Cerebellar cortex (tissue), 1 donor: ENCODE data around the gene BARHL2.
A peak's percentile ranks its signal among the peaks of the same experiment; 100 is the strongest.

Experiments used
- DNase-seq: peaks from one replicate; pipeline ENCODE4 v3.0.0-alpha.2; 2015; ENCODE audit warnings: low spot score

The BARHL2 gene

DNA sequence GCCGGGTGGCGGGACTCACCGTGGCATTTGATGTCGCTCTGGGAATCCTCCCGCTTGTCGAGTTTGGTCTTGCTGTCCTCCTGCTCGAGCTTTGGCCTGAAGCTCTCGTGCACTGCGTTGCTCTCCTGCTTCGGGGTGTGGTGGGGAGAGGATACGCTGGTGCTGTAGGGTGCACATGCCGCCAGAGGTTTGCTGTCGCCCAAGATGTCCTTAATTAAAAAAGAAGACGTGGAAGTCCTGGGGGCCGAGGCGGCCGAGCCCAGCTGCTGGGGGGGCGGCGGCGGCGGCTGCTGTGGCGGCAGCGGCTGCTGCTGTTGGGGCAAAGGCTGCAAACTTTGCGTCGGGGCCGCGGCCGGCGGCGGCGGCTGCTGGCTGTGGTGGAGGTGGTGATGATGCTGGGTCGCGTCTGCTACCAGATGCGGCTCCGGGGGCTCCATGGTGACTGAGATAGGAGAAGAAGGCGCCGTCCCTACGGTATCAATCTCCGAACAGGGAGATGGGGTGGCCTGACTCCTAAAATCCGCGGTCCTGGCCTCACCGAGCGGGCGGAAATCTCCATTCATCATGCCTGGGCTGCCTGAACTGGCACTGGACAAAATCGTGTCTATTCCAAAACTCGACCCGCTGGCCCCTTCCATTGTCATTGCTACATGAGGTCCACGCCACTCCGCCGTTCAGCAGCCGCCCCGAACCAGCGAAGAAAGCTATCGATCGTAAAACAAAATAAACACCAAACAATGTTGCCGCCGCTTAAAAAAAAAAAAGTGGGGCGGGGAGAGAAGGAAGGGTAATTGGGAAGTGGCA is at the start of gene BARHL2:
BARHL2 (minus strand) TSS at position 751 of the 804 bp plus-strand sequence; CDS start at position 644, 107 bp downstream.
- DNase-seq, result peak; percentile 51

- DNase-seq, result no peak
These were observed 46.8 kb upstream of the BARHL2 start for GRCh38 chr1:90763930-90764329.

- no peak for DNase-seq
These were observed 46.4 kb upstream of the BARHL2 start for GRCh38 chr1:90763506-90763905.

DNA sequence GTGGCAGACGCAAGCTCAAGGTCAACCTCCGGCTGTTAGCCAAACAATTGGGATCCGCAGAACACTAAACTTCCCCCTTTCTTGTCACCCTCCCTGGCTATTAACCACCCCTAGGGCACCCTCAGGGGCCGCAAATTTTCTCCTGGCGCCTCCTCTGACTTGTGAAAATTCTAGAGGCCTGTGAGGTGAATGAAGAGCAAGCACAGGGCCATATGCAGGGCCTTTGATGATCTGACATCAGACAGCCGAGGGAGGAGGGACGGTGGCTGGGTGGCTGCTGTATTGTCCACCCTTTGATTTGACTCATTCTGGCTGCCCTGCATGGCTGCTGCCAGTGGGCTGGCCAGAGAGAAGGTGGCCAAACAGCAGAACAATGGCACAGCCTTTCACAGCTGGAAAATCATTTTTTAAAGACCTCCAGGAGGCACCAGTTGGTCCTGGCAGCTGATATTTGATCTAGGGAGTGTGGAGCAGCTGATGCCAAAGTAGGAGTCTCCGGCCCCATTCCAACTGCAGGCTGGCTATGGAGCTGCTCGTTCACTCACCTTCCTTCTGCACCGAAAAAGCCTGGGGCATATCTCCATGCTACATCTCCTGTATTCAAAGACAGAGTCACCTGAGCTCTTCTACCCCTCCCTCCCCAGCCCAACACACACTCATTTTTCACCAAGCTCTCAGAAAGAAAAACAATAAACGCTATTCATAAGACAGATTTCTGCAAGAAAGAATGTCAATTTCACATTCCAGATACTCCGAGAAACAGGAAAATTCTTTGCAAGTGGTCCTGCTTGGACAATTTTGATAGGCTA is 44.9 kb upstream of the BARHL2 start:
- DNase-seq, result peak; percentile 46

DNA sequence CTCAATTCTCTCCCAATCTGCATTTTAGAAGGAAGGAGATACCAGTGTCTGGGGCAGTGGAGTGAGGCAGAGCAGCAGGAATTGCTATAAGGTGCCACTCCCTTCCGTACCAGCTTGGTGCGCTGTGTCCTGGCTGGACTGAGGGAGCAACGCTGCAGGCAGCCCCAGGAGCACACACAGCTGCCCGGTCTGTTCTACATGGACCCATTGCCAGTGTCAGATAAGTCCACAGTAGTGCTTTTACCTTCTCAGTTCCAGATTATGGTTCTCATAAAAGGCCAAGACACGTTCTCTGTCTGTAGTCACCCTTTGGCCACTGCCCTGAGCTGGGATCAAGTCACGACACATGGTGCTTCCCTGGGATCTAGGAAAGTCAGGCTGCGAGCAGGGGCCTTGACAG is 44.1 kb upstream of the BARHL2 start:
- no peak for DNase-seq

- no peak for DNase-seq
These were observed 36.5 kb upstream of the BARHL2 start for GRCh38 chr1:90753556-90753955.

DNA sequence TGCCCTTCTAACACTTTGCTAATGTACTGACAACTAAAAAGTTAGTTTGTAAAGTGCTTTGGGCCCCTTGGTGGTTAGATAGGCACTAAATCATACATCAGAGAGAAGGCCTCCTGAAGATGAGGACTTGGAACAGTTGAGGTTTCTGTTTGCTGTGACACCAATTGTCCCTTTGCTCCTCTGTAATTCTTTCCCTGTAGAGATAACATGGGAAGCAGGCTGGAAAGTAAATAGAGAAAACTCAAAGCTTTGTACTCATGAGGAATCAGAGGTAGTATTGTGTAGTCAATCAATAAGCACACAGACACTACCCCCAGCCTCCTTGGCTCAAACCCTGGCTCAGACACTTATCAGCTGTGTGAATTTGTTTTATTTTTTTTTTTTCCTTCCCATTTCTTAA is 31.6 kb upstream of the BARHL2 start:
- DNase-seq, result no peak

DNA sequence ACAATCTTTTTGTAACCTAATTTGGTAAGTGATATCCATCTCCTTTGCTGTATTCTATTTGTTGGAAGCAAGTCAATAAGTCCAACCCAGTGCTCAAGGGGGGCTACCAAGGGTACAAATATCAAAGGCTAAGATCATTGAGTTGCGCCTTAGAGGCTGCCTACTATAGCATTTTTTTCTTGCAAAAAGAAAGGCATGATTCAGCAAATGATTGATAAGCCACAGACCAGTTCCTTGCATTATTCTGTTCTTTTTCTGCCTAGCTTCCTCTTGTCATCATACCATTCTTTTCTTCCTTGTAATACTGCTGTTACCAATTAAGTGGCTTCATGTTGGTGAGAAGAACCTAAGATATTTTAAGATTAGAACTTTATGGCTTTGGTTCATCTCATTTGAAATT is 29.8 kb upstream of the BARHL2 start:
- DNase-seq, result no peak

DNA sequence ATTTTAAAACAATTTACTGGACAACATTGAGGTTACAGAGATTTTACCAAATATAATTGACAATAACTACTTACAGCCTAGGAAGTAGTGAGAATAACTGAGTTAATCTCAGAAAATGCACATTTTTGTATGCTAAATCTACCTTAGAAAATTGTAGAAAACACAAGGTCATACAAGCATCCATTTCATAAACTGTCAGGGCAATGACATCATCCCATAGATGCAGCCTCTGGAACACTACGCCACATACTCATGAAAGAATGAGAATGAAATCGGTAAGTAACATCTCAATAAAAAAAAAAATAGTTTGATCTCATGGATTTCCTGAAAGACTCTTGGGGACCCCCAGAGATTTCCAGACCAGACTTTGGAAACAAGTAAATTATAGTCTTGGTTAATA is 28.9 kb upstream of the BARHL2 start:
- no peak for DNase-seq

GRCh38 chr1:90732136-90732535 is 15.0 kb upstream of the BARHL2 start:
- DNase-seq, result peak; percentile 77

DNA sequence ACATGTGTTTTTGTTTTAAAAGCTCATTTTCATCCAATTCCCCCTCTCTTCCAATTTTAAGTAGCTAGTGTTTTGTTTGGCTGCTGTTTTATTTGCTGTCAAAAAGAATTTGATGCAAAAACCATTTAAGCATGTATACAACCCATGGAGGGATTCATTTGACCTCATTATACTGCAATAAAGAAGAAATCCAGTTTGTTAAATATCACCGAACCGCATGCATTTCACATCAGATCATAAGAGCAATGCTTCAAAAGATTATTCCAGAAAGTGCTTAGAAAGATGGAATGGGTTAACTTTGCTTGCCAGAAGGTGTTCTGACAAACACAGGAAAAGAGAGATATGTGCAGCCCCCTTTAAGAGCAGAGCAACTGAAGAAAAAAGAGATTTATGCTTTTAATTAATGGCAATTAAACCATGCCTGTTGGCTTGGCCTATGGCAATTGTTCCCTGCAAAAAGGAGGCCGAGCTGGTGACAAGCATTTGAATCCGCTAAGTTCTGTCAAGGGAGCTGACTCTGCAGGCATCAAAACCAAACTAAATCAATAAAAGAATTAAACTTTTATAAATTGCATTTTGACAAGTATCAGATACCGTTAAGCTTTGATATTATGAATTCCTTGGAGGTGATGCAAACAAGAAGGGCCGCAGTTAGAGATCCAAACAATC is 14.4 kb upstream of the BARHL2 start:
- peak; percentile 42 for DNase-seq

GRCh38 chr1:90730243-90731022 is 13.3 kb upstream of the BARHL2 start:
- DNase-seq, result peak; percentile 63

GRCh38 chr1:90729504-90730242 is 12.6 kb upstream of the BARHL2 start:
- DNase-seq, result peak; percentile 44

DNA sequence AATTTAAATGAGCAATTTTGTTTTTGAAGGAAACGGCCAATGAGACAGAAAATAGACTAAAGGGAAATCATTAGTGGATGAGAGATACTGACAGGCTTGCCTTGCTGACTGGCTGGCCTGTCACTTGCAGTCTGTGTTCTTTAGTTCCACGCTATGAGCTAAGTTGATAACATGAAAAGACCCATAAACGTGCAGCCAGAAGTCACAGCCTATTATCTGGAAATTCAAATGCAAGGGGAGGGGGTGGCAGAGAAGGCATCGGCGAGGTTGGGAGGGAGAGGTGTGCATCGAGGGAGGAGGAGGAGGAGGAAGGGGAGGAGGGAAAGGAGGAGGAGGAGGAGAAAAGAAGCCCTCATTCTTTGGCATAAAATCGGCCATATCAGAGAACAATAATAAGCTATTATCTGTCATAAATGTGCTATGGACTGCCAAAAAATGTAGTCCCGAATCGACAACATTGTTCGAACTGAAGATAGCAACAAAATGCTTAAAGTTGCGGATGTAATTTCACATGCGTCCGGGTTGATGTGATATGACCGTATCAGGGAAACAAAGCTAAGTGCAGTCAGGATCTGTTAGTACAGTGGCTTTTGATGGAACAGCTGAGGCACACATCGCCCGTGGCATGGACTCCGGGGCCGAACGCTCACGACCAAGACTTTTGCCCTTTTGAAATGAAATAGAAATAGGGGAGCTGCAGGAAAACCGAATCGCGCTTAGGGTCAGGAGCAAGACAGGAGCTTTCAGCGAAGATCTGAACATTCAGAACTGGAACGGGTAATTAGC is 11.6 kb upstream of the BARHL2 start:
- DNase-seq, result peak; percentile 65

DNA sequence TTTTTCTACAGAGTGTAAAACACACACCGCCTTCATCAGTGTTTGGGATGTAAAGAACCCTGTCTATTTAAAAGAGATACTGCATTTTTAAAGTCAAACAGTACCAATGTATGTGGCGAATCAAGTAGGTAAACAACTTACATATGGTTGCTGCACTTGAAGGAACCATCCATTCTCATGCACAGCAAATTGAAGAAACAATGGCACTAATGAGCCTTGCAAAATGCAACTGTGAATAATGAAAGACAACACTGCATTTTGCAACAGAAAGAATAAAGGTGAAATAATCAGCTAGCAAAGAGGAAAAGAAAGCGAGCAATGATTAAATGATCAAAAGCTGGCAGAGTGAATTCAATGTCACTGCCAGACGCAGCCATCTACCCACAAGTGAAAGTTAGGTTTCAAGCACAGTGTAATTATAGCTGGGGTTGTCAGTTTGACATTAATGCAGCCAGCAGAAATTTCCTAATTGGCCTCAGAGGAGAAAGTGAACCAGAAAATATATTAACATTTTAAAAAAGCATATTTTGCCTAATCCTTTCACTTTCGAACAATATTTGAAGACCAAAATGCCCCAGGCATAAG is 10.9 kb upstream of the BARHL2 start:
- peak; percentile 34 for DNase-seq

GRCh38 chr1:90726986-90727480 is 9.9 kb upstream of the BARHL2 start:
- DNase-seq, result peak; percentile 31

DNA sequence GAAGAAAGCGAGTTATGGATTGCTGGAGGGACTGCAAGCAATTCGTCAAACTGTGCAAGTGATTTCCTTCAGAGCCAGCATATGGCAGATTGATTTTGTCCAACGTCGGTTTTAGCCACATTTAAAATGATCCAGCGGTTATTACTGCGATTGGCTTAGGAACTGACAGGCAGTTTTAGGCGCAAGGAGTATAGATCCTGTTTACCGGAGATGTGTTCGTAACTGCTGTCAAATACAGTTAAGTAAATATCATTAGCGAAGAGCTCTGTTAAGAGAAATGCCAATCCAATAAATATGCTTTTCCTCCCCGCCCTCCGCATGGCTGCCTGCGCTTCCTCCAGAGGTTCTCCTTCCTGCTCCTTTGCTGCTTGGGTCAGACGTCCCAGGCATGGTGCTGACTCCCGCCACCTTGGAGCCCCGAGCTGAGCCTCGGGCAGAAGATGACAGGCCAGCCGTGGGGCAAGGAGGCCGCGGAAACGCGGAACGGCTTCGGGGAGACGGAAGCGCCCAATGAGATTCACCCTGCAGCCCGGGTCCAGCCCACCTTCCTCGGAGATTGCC is 9.4 kb upstream of the BARHL2 start:
- DNase-seq, result peak; percentile 28

DNA sequence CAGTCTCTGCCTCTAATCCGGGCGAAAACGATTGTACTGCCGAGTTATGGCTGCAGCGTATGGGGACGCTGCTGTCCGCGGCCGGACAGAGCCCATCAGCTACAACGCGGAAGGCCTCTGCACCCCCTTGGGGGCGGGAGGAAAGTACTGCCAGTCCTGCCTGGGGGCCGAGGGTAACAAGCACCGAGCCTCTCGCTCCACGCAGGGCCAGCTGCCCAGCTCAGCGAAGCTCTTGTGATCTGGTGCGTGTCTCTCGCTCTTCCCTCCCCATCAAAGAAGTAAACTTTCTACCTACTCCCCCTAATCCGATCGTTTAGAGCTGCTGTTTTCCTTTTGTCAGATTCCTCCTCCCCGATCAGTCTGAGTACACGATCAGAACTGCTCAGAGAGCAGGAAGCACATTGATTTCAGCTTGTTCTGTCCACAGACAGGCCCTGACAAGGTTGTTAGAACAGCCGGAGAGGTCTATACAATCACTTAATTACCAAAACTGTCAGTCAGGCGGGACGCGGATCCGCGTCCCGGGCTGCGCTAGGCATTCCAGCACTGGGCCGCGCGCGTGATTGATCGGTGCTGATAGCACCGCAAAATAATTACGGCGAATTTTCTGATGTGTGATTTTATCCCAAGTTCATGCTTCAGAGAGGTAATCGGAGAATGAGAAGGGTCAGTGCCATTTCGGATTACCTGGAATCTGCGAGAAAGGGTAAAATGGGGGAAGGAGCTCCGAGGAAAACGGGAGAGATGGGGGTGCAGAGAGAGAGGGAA is 8.7 kb upstream of the BARHL2 start:
- peak; percentile 67 for DNase-seq
